SH-SY5Y (cell line): Measurements from ENCODE around the gene PIP5K1C.

Source experiments
- GATA2 ChIP-seq: IDR thresholded peaks from 2 replicates; pipeline ENCODE4 v1.6.1; 2011; ENCODE audit warnings: mild to moderate bottlenecking, low read depth, low read length
- GATA3 ChIP-seq: IDR thresholded peaks from 2 replicates; pipeline ENCODE4 v1.6.1; 2011; ENCODE audit warnings: low read depth, mild to moderate bottlenecking, low read length, moderate library complexity

GRCh38 chr19:3613818-3614661, 86.2 kb downstream of the PIP5K1C start:
- no peak for TF ChIP-seq GATA3
- TF ChIP-seq GATA2: no peak
